ENCODE results near the gene CDK4. TPM values are rescaled to one million over a fixed set of nuclear protein-coding genes. Genes with fewer than 3 reads are reported as not detected.

The CDK4 gene
- total and polyA plus RNA-seq, 2 of the 13 experiments (the other 11 are each of a cell fraction or from before 2014, with no cell fraction given): 191 to 209 TPM

DNA sequence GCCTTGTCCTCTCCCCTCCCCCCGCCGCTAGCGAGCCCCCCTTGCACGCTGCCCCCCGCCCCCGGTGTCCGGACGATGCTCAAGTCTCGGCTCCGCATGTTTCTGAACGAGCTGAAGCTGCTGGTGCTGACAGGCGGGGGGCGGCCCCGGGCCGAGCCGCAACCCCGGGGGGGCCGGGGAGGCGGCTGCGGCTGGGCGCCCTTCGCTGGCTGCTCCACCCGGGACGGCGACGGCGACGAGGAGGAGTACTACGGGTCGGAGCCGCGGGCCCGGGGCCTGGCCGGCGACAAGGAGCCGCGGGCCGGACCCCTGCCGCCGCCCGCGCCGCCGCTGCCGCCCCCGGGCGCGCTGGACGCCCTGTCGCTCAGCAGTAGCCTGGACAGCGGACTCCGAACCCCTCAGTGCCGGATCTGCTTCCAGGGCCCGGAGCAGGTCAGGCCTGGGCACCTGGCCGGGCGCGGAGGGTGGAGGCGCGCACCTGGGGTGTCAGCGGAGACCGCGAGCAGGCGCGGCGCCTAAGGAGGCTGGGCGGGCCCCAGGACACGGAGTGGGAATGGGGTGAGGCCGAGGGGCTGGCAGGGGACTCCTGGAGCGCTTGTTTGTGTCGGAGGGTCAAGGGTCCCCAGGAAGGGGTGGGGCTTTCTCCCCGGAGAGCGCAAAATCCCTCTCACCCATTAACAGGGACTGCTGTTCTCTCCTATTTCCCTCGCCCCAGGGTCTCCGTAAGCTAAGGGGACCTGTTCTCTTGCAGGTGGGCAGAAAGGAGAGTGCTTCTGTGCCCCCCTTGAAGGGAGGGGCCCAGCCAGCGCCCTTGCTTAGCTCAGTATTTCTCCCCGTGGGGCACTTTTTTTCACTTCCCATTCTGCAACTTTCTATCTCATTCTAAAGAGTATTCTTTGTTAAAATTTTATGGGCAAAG lies 3.6 kb upstream of the CDK4 start (continued):
- TF ChIP-seq, protein P1, sequence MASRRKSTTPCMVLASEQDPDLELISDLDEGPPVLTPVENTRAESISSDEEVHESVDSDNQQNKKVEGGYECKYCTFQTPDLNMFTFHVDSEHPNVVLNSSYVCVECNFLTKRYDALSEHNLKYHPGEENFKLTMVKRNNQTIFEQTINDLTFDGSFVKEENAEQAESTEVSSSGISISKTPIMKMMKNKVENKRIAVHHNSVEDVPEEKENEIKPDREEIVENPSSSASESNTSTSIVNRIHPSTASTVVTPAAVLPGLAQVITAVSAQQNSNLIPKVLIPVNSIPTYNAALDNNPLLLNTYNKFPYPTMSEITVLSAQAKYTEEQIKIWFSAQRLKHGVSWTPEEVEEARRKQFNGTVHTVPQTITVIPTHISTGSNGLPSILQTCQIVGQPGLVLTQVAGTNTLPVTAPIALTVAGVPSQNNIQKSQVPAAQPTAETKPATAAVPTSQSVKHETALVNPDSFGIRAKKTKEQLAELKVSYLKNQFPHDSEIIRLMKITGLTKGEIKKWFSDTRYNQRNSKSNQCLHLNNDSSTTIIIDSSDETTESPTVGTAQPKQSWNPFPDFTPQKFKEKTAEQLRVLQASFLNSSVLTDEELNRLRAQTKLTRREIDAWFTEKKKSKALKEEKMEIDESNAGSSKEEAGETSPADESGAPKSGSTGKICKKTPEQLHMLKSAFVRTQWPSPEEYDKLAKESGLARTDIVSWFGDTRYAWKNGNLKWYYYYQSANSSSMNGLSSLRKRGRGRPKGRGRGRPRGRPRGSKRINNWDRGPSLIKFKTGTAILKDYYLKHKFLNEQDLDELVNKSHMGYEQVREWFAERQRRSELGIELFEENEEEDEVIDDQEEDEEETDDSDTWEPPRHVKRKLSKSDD (CRISPR knock-in tag; IDR thresholded peaks at IDR 0.05; ENCODE audit: low read depth): no peak
- TF ChIP-seq DNMT1 (CRISPR knock-in tag; IDR thresholded peaks at IDR 0.05) (no peak), ARNTL (CRISPR knock-in tag; IDR thresholded peaks at IDR 0.05) (peak; percentile 41; the same call in 1 of the 2 replicates), NFIB (CRISPR knock-in tag; IDR thresholded peaks at IDR 0.05; ENCODE audit: borderline replicate concordance) (no peak), ELF3 (CRISPR knock-in tag; IDR thresholded peaks at IDR 0.05) (0 out of 2 replicates have a peak, but pooled peaks have one; percentile 16), NR1H2 (CRISPR knock-in tag; IDR thresholded peaks at IDR 0.05; ENCODE audit: borderline replicate concordance, low read depth) (no peak), KAT8 (CRISPR knock-in tag; IDR thresholded peaks at IDR 0.05) (0 out of 2 replicates have a peak, but pooled peaks have one; percentile 18), ZNF253 (CRISPR knock-in tag; IDR thresholded peaks at IDR 0.05; ENCODE audit: borderline replicate concordance) (no peak), RNF2 (conservative IDR thresholded peaks at IDR 0.05; ENCODE audit: low read depth) (no peak), ZNF878 (CRISPR knock-in tag; IDR thresholded peaks at IDR 0.05) (no peak), HDAC2 (CRISPR knock-in tag; IDR thresholded peaks at IDR 0.05) (peak; percentile 63), ZNF367 (CRISPR knock-in tag; IDR thresholded peaks at IDR 0.05; ENCODE audit: borderline replicate concordance) (no peak)
- TF ChIP-seq, protein P2, sequence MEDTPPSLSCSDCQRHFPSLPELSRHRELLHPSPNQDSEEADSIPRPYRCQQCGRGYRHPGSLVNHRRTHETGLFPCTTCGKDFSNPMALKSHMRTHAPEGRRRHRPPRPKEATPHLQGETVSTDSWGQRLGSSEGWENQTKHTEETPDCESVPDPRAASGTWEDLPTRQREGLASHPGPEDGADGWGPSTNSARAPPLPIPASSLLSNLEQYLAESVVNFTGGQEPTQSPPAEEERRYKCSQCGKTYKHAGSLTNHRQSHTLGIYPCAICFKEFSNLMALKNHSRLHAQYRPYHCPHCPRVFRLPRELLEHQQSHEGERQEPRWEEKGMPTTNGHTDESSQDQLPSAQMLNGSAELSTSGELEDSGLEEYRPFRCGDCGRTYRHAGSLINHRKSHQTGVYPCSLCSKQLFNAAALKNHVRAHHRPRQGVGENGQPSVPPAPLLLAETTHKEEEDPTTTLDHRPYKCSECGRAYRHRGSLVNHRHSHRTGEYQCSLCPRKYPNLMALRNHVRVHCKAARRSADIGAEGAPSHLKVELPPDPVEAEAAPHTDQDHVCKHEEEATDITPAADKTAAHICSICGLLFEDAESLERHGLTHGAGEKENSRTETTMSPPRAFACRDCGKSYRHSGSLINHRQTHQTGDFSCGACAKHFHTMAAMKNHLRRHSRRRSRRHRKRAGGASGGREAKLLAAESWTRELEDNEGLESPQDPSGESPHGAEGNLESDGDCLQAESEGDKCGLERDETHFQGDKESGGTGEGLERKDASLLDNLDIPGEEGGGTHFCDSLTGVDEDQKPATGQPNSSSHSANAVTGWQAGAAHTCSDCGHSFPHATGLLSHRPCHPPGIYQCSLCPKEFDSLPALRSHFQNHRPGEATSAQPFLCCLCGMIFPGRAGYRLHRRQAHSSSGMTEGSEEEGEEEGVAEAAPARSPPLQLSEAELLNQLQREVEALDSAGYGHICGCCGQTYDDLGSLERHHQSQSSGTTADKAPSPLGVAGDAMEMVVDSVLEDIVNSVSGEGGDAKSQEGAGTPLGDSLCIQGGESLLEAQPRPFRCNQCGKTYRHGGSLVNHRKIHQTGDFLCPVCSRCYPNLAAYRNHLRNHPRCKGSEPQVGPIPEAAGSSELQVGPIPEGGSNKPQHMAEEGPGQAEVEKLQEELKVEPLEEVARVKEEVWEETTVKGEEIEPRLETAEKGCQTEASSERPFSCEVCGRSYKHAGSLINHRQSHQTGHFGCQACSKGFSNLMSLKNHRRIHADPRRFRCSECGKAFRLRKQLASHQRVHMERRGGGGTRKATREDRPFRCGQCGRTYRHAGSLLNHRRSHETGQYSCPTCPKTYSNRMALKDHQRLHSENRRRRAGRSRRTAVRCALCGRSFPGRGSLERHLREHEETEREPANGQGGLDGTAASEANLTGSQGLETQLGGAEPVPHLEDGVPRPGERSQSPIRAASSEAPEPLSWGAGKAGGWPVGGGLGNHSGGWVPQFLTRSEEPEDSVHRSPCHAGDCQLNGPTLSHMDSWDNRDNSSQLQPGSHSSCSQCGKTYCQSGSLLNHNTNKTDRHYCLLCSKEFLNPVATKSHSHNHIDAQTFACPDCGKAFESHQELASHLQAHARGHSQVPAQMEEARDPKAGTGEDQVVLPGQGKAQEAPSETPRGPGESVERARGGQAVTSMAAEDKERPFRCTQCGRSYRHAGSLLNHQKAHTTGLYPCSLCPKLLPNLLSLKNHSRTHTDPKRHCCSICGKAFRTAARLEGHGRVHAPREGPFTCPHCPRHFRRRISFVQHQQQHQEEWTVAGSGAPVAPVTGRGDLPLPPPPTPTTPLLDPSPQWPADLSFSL (CRISPR knock-in tag; IDR thresholded peaks at IDR 0.05): no peak
- TF ChIP-seq, protein P3, sequence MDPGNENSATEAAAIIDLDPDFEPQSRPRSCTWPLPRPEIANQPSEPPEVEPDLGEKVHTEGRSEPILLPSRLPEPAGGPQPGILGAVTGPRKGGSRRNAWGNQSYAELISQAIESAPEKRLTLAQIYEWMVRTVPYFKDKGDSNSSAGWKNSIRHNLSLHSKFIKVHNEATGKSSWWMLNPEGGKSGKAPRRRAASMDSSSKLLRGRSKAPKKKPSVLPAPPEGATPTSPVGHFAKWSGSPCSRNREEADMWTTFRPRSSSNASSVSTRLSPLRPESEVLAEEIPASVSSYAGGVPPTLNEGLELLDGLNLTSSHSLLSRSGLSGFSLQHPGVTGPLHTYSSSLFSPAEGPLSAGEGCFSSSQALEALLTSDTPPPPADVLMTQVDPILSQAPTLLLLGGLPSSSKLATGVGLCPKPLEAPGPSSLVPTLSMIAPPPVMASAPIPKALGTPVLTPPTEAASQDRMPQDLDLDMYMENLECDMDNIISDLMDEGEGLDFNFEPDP (CRISPR knock-in tag; conservative IDR thresholded peaks at IDR 0.05): no peak
- TF ChIP-seq, protein P4, sequence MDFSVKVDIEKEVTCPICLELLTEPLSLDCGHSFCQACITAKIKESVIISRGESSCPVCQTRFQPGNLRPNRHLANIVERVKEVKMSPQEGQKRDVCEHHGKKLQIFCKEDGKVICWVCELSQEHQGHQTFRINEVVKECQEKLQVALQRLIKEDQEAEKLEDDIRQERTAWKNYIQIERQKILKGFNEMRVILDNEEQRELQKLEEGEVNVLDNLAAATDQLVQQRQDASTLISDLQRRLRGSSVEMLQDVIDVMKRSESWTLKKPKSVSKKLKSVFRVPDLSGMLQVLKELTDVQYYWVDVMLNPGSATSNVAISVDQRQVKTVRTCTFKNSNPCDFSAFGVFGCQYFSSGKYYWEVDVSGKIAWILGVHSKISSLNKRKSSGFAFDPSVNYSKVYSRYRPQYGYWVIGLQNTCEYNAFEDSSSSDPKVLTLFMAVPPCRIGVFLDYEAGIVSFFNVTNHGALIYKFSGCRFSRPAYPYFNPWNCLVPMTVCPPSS (IDR thresholded peaks at IDR 0.05): no peak
